MG63 (cell line): ENCODE results near the gene COQ4. TPM values are rescaled to one million over a fixed set of nuclear protein-coding genes. Genes with fewer than 3 reads are reported as not detected.
"Not testable (repeated sequence)": the region's sequence is repeated elsewhere in the genome, so short reads cannot be mapped to it uniquely, and the experiment has no call there.

ENCODE experiments used
- DNase-seq: peaks from one replicate; pipeline ENCODE4 v3.0.0-alpha.2; 2020
- H3K27me3 ChIP-seq: fragments of 250-450 bp; sonication (Bioruptor Pico); 2 replicates; pipeline ENCODE4 v1.5.1; 2020; ENCODE audit warnings: mild to moderate bottlenecking, moderate library complexity
- H3K36me3 ChIP-seq: fragments of 250-450 bp; sonication (Bioruptor Pico); 2 replicates; pipeline ENCODE4 v1.5.1; 2020; ENCODE audit warnings: mild to moderate bottlenecking, moderate library complexity
- H3K4me3 ChIP-seq: fragments of 250-450 bp; sonication (Bioruptor Pico); 2 replicates; pipeline ENCODE4 v1.5.1; 2020; ENCODE audit warnings: mild to moderate bottlenecking, moderate library complexity
- H3K9me3 ChIP-seq: fragments of 250-450 bp; sonication (Bioruptor Pico); 2 replicates; pipeline ENCODE4 v1.5.1; 2020; ENCODE audit warnings: mild to moderate bottlenecking, moderate library complexity
- total RNA-seq: library from RNA; depleted of rRNA; stranded (reverse); fragments of >200 nt; shearing (Covaris generic); gene quantifications from 2 replicates; pipeline ENCODE4 v1.2.3, GENCODE V29; 2014; ENCODE audit warnings: low replicate concordance; rRNA removed

Gene COQ4
- total RNA-seq: 18.7 and 36.6 TPM in 2 replicates

GRCh38 chr9:128322404-128323211 lies at the start of gene COQ4, which contains the start of gene TRUB2:
COQ4 (plus strand) TSS chr9:128322839; CDS start chr9:128322859, 20 bp downstream.
TRUB2 (minus strand) TSS chr9:128322447; CDS start chr9:128322408, 39 bp downstream.
- Histone ChIP-seq H3K9me3 (no peaks in the 10 kb centered on the region), H3K36me3 (peaks cover 43% of the 10 kb centered on the region), H3K27me3 (no peaks in the 10 kb centered on the region), H3K4me3 (peak within 1 kb of the TSS; percentile 84)
- DNase-seq: peak; percentile 92

- Histone ChIP-seq H3K27me3 (no peaks in the 10 kb centered on the region), H3K4me3 (peak overlapping the region; percentile 97), H3K9me3 (no peaks in the 10 kb centered on the region), H3K36me3 (peaks cover 33% of the 10 kb centered on the region)
- no peak for DNase-seq
Measured at GRCh38 chr9:128274245-128274644, 48.4 kb upstream of the COQ4 start.

GRCh38 chr9:128275198-128276007 lies 47.2 kb upstream of the COQ4 start, which contains the start of gene GOLGA2:
GOLGA2 (minus strand) TSS chr9:128276007; CDS start chr9:128275976, 31 bp downstream.
- peak; percentile 19 for DNase-seq
- peaks cover 33% of the 10 kb centered on the region for H3K36me3 ChIP-seq
- H3K9me3 ChIP-seq: no peaks in the 10 kb centered on the region
- no peaks in the 10 kb centered on the region for H3K27me3 ChIP-seq
- peak within 1 kb of the TSS; percentile 97 for H3K4me3 ChIP-seq

GRCh38 chr9:128276008-128276573 lies 46.5 kb upstream of the COQ4 start, which contains the start of gene SWI5:
SWI5 (plus strand) TSS chr9:128276276.
- H3K9me3 ChIP-seq: no peaks in the 10 kb centered on the region
- H3K4me3 ChIP-seq: peak within 1 kb of the TSS; percentile 97
- DNase-seq: peak; percentile 97
- H3K27me3 ChIP-seq: no peaks in the 10 kb centered on the region
- peaks cover 29% of the 10 kb centered on the region for H3K36me3 ChIP-seq

- Histone ChIP-seq H3K9me3 (no peaks in the 10 kb centered on the region), H3K36me3 (peaks cover 22% of the 10 kb centered on the region), H3K27me3 (no peaks in the 10 kb centered on the region), H3K4me3 (peak overlapping the region; percentile 97)
- DNase-seq: peak; percentile 23
Measured at GRCh38 chr9:128276574-128277270, 45.9 kb upstream of the COQ4 start.

- not testable (repeated sequence) for DNase-seq, H3K9me3 ChIP-seq, H3K27me3 ChIP-seq, H3K36me3 ChIP-seq, H3K4me3 ChIP-seq
Measured at GRCh38 chr9:128279088-128280073, 43.3 kb upstream of the COQ4 start.

GRCh38 chr9:128280084-128280622 lies 42.5 kb upstream of the COQ4 start:
- Histone ChIP-seq H3K36me3 (no peaks in the 10 kb centered on the region), H3K4me3 (no peak overlapping the region), H3K27me3 (no peaks in the 10 kb centered on the region), H3K9me3 (no peaks in the 10 kb centered on the region)
- DNase-seq: no peak

GRCh38 chr9:128282500-128282899 lies 40.1 kb upstream of the COQ4 start:
- Histone ChIP-seq H3K27me3 (no peaks in the 10 kb centered on the region), H3K36me3 (no peaks in the 10 kb centered on the region), H3K4me3 (no peak overlapping the region), H3K9me3 (no peaks in the 10 kb centered on the region)
- no peak for DNase-seq

GRCh38 chr9:128285033-128285784 lies 37.4 kb upstream of the COQ4 start:
- Histone ChIP-seq H3K27me3 (no peaks in the 10 kb centered on the region), H3K36me3 (no peaks in the 10 kb centered on the region), H3K4me3 (no peak overlapping the region), H3K9me3 (no peaks in the 10 kb centered on the region)
- DNase-seq: no peak

GRCh38 chr9:128286440-128286839 lies 36.2 kb upstream of the COQ4 start:
- peak; percentile 51 for DNase-seq
- Histone ChIP-seq H3K4me3 (no peak overlapping the region), H3K27me3 (no peaks in the 10 kb centered on the region), H3K9me3 (no peaks in the 10 kb centered on the region), H3K36me3 (no peaks in the 10 kb centered on the region)

GRCh38 chr9:128288273-128289004 lies 34.2 kb upstream of the COQ4 start:
- DNase-seq: no peak
- Histone ChIP-seq H3K4me3 (no peak overlapping the region), H3K27me3 (no peaks in the 10 kb centered on the region), H3K9me3 (no peaks in the 10 kb centered on the region), H3K36me3 (no peaks in the 10 kb centered on the region)

- Histone ChIP-seq H3K36me3 (no peaks in the 10 kb centered on the region), H3K4me3 (no peak overlapping the region), H3K9me3 (no peaks in the 10 kb centered on the region), H3K27me3 (no peaks in the 10 kb centered on the region)
- no peak for DNase-seq
Measured at GRCh38 chr9:128292009-128292408, 30.6 kb upstream of the COQ4 start.

- no peaks in the 10 kb centered on the region for H3K27me3 ChIP-seq
- no peaks in the 10 kb centered on the region for H3K9me3 ChIP-seq
- no peak for DNase-seq
- H3K4me3 ChIP-seq: no peak overlapping the region
- no peaks in the 10 kb centered on the region for H3K36me3 ChIP-seq
Measured at GRCh38 chr9:128293091-128293490, 29.5 kb upstream of the COQ4 start.

- no peak for DNase-seq
- Histone ChIP-seq H3K9me3 (no peaks in the 10 kb centered on the region), H3K27me3 (no peaks in the 10 kb centered on the region), H3K4me3 (no peak overlapping the region), H3K36me3 (no peaks in the 10 kb centered on the region)
Measured at GRCh38 chr9:128294142-128294541, 28.5 kb upstream of the COQ4 start.
